Choroid plexus epithelial cell (primary cell): ENCODE results near the gene EDEM3.

Experiments
- DNase-seq: peaks from one replicate; pipeline ENCODE4 v3.0.0-alpha.2; 2010; ENCODE audit warnings: low read depth
- H3K4me3 ChIP-seq: 2 replicates; pipeline ENCODE4 v1.5.1; 2011; ENCODE audit warnings: low read depth, mild to moderate bottlenecking, control low read depth, low read length, moderate library complexity
- TF ChIP-seq, protein P1 (sequence below): conservative IDR thresholded peaks from 2 replicates; pipeline ENCODE4 v1.5.1; 2011; ENCODE audit warnings: low read depth, mild to moderate bottlenecking, control low read depth, inconsistent platforms, low read length, moderate library complexity

The EDEM3 gene

DNA sequence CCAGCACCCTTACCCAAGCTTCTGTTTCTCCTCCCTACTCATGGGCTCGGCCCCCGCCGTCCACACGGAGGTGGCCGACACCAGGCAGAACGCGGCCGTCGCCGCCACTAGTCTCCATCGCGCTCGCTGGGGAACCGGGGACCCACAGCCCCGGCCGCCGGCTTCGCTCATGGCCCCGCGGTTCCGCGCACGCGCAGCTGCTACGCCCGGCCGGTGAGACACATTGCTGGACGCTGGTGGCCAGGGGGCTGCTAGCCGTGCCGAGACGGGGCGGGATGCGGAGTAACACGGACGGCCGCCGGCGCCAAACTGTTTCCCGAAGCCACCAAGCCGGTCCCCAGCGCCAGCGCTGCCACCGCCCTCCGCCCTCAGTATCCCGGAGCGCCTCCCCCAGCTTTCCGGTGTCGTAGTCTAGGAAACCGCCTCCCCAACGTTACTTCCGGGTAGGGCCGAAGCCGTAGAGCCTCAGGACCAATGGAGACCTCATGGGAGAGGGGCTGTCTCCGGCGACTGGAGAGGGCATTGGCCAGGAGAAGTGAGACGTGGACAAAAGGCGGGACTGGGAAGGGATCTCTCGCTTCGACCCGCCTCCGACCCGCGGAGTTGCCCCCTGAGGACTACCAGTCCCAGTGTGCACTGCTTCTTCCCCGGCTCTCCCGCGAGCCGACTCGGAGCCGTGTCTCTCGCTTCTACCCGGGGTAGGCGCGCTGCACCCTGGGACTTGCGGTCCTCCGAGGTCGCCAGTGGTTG, at the start of gene EDEM3:
TSS of gene EDEM3 (minus strand) at position 383 of the 750 bp plus-strand sequence. CDS start at position 171, 212 bp downstream.
- TF ChIP-seq, protein P1, sequence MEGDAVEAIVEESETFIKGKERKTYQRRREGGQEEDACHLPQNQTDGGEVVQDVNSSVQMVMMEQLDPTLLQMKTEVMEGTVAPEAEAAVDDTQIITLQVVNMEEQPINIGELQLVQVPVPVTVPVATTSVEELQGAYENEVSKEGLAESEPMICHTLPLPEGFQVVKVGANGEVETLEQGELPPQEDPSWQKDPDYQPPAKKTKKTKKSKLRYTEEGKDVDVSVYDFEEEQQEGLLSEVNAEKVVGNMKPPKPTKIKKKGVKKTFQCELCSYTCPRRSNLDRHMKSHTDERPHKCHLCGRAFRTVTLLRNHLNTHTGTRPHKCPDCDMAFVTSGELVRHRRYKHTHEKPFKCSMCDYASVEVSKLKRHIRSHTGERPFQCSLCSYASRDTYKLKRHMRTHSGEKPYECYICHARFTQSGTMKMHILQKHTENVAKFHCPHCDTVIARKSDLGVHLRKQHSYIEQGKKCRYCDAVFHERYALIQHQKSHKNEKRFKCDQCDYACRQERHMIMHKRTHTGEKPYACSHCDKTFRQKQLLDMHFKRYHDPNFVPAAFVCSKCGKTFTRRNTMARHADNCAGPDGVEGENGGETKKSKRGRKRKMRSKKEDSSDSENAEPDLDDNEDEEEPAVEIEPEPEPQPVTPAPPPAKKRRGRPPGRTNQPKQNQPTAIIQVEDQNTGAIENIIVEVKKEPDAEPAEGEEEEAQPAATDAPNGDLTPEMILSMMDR = no peak
- peak; percentile 100 for DNase-seq
- H3K4me3 ChIP-seq = peak within 1 kb of the TSS; percentile 99

- no peak overlapping the region for H3K4me3 ChIP-seq
- DNase-seq = no peak
- TF ChIP-seq, protein P1 = no peak
Measured at GRCh38 chr1:184804220-184804619, 49.6 kb upstream of the EDEM3 start.

GRCh38 chr1:184803180-184803492, 48.5 kb upstream of the EDEM3 start:
- H3K4me3 ChIP-seq = no peak overlapping the region
- DNase-seq = peak; percentile 12
- TF ChIP-seq, protein P1 = no peak

- no peak overlapping the region for H3K4me3 ChIP-seq
- no peak for DNase-seq
- TF ChIP-seq, protein P1 = no peak
Measured at GRCh38 chr1:184802354-184803179, 47.9 kb upstream of the EDEM3 start.

DNA sequence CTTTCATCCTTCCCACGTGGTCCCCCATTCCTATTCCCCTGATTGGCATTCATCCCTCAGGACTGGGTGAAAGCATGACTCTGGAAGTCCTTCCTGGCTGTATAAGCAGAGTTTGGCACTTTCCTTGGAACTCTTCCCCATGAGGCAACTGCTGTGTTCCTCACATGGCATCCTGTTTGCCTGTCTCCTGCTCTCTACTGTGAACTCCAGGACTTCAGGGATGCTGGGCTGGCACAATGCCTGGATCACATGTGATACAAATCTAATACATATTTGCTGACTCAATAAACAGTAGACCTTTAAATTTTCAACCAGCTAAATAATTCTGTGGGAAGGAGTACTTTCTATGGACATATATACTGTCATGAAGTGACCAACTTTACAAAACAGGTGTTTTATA, 46.8 kb upstream of the EDEM3 start:
- peak; percentile 85 for DNase-seq
- no peak overlapping the region for H3K4me3 ChIP-seq
- TF ChIP-seq, protein P1 = no peak

DNA sequence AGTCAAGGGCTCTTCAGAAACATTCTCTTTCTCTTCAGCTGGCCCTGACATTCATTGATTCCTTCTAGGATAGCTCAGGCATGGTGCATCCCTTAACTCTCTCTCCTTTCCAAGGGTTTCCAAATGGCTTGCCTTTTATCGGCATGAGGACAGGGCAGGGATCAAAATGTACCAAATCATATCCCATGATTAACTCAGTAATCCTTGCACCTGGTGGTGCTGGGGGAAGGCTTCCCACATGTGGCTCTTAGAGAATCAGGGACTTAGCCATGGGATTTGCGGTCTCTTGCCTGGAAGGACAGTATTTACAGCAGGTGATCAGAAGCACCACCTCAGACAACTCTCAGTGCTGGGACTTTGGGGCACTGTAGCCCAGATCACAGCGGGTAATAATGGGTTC, 46.2 kb upstream of the EDEM3 start:
- TF ChIP-seq, protein P1 = no peak
- H3K4me3 ChIP-seq = no peak overlapping the region
- no peak for DNase-seq

DNA sequence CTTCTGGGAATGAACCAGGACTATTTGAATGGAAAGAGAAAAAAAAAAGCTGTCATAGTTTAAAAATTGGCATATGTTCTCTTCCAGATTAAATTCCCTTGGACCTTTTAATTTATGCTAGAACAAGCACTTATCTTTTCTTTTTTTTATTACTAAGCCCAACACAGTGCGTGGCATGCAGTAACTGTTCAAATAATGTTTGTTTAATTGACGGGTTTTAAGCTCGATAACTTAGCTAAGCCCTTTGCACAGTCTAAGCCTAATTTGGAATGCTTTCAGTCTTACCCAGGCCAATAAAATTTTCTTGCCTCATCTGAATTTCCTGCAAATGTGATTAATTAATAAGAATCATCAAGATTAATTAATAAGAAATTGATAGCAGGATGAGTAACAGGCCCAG, 39.3 kb upstream of the EDEM3 start:
- no peak for DNase-seq
- TF ChIP-seq, protein P1 = no peak
- H3K4me3 ChIP-seq = no peak overlapping the region
